Measurements from ENCODE around the gene DNAH2.

DNAH2 gene

GRCh38 chr17:7823581-7824001 lies 106.0 kb downstream of the DNAH2 start:
- no peak for DNase-seq

- no peak for DNase-seq
These were observed 106.7 kb downstream of the DNAH2 start for GRCh38 chr17:7824021-7824924.

GRCh38 chr17:7825206-7825990 lies 107.9 kb downstream of the DNAH2 start:
- no peak for DNase-seq

- DNase-seq = no peak
These were observed 113.1 kb downstream of the DNAH2 start for GRCh38 chr17:7830616-7831015.

GRCh38 chr17:7831233-7831632 lies 113.7 kb downstream of the DNAH2 start:
- DNase-seq = no peak

- no peak for DNase-seq
These were observed 114.9 kb downstream of the DNAH2 start for GRCh38 chr17:7832431-7832830.

- DNase-seq = no peak
These were observed 115.7 kb downstream of the DNAH2 start for GRCh38 chr17:7833011-7833794.

GRCh38 chr17:7833795-7834541 lies 116.4 kb downstream of the DNAH2 start, which contains the start of gene KDM6B:
TSS of gene KDM6B (plus strand) at chr17:7834217. CDS start at chr17:7845555, 11,338 bp downstream.
- DNase-seq = peak; percentile 90

GRCh38 chr17:7834542-7834956 lies 117.0 kb downstream of the DNAH2 start:
- no peak for DNase-seq

- peak; percentile 99 for DNase-seq
These were observed 117.6 kb downstream of the DNAH2 start for GRCh38 chr17:7834957-7835813.

GRCh38 chr17:7835814-7836595 lies 118.5 kb downstream of the DNAH2 start:
- DNase-seq = peak; percentile 74

GRCh38 chr17:7836596-7837407 lies 119.3 kb downstream of the DNAH2 start:
- peak; percentile 94 for DNase-seq

- no peak for DNase-seq
These were observed 120.0 kb downstream of the DNAH2 start for GRCh38 chr17:7837408-7838088.

GRCh38 chr17:7838090-7839075 lies 120.8 kb downstream of the DNAH2 start:
- DNase-seq = peak; percentile 86

GRCh38 chr17:7839190-7839875 lies 121.8 kb downstream of the DNAH2 start:
- DNase-seq = no peak

GRCh38 chr17:7839876-7840261 lies 122.3 kb downstream of the DNAH2 start:
- DNase-seq = peak; percentile 50

- no peak for DNase-seq
These were observed 122.9 kb downstream of the DNAH2 start for GRCh38 chr17:7840441-7840840.
